GM10266 (cell line): ENCODE results near the gene G0S2.

Experiments
- DNase-seq: peaks from one replicate; pipeline ENCODE4 v3.0.0; 2012; ENCODE audit errors: extremely low spot score
- CTCF ChIP-seq: IDR thresholded peaks from 2 replicates; pipeline ENCODE4 v1.5.1; 2012; ENCODE audit warnings: mild to moderate bottlenecking, low read depth; ENCODE audit not compliant: control insufficient read depth, insufficient read depth; ENCODE audit errors: missing control alignments

Gene G0S2

DNA sequence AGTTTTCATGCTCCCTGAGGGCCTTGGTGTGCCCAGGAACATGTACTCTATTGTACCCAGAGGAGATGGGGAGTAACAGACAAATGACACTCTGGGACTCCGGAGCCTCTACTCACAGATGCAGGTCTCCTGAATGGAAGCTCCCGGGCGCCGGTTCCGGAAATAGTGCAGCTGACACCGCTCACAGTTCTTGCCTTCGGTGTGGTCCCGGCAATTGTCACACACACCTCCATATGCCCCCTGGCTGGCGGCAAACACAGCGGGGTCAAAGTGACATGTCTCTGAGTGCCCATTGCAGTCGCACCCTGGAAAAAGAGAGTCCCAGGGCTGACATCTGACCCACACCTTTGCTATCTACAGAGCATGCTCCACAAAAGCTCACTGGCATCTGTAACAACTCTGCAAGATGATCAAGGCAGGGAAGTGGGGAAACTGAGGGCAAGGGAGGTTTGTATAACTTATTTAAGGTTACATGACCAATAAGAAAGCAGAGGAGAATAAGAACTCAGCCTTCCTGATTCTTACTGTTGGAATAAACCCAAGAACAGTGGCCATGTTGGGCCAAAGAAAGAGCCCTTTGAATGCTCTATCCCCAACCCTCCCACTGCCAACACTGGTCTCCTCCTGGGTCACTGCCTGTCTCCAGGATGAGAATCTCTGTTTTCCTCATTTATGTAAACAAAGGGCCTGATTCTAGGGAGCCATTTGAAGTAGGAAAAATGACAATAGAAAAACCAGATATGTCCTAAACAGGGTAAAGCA lies 45.4 kb upstream of the G0S2 start:
- no peak for DNase-seq
- TF ChIP-seq CTCF = no peak

DNA sequence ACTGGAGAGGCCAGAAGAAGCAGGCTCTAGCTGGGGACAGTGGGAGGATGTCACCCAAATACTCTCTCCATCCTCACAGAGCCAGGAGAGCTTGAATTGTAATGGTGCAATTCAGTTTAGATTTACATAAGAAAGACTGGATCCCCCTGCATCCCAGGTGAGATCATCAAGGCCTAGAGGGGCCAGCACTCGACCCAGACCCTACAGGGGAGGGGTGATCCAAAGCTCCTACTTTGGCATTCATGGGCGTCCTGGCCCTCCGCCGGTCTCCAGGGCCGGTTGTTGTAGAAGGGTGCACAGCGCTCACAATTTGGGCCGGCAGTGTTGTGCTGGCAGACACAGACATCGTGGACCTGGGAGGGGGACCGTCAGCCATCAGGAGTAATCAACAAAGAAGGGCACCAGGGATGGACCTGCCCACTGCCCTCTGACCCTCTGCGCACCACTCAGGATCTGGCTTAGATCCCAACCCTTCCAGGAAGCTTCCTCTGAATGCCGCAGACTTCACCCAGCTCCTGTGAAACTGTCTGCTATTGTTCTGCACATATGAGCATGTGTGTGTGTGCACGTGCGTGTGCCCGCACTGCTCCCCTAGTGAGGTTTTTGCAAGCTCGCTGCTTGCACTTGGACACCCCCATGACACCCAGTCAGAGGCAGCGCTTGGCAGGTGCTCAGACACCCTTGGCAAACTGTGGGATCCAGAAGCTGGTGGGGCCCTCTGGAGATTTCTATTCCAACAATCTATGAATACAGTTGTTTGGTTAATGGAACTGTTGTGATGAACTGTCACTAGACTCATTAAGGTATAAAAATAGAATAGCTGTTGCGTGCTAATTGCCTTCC lies 44.6 kb upstream of the G0S2 start:
- TF ChIP-seq CTCF = no peak
- DNase-seq = no peak

GRCh38 chr1:209633335-209633997 lies 41.7 kb upstream of the G0S2 start:
- DNase-seq = no peak
- no peak for TF ChIP-seq CTCF

- no peak for DNase-seq
- no peak for TF ChIP-seq CTCF
These were observed 41.0 kb upstream of the G0S2 start for GRCh38 chr1:209634005-209634737.

GRCh38 chr1:209635850-209636249 lies 39.4 kb upstream of the G0S2 start:
- no peak for DNase-seq
- TF ChIP-seq CTCF = no peak

- no peak for TF ChIP-seq CTCF
- DNase-seq = no peak
These were observed 33.4 kb upstream of the G0S2 start for GRCh38 chr1:209641832-209642172.

DNA sequence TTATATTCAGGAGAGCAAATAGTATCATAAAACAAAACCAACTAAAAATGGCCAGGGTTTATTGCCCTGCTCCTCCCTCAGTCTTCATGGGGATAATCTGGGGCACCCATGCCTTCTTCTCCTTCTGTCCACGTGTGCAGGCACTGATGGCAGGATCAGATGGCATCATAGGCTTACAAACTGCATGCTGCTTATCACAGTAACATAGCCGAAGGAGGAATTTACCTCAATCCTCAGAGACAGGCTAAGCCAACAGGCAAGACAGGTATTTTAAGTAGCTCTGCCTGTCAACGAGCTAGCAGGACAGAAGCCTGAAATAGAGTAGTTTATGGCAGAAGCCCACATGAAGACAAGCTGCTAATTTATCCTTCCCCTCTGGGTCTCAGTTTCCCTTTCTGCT lies 32.4 kb upstream of the G0S2 start:
- no peak for TF ChIP-seq CTCF

More for the DNA sequence above, 32.4 kb upstream of the G0S2 start:
- DNase-seq = no peak
